NCI-H1694 (cell line): Measurements from ENCODE around the gene TULP3.

Experiments used
- DNase-seq: peaks from one replicate; lab custom pipeline; 2025; lab: John Stamatoyannopoulos, UW

Gene TULP3

DNA sequence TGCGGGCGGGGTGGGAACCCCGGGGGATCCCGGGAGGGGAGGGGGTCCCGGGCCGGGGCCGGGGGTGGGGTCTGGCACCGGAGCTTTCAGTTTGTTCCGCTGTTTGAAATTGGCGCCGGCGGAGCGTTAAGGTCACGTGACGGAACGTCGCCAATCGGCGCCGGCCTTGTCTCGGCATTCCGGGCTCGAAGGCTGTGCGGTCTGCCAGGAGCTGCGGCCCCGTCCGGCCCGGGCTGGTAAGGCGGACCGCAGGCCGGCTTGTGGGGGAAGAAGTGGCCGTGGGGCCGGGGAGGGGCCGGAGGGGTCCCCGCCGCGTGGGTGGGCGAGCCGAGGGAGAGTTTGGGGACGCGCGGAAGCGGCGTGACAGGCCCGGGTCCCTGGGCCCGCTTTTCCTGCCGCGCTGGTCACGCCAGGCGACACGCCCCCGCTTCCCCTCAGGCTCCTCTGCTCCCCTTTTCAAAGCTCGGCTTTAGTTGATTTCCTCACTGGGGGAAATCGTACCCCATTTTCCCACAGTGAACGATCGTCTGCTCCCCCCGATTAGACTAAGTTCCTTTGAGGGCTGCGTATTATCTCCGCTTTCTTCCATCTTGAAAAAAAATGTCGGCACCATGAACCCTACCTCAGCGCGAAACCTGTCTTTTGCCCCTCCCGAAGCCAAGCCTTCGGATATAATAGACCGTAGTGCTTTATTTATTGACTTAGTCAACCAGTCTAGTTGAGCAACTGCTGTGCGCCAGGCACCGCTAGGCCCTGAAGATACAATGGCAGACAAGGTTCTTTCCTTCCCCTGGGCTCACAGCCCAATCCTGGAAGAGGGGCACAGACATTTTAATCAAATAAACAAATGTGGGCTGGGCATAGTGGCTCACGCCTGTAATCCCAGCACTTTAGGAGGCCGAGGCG is 13.4 kb upstream of the TULP3 start, which contains the start of the genes FOXM1 and RHNO1:
FOXM1 (minus strand) TSS at position 128 of the 906 bp plus-strand sequence. CDS start 2,696 bp downstream, outside the sequence.
RHNO1 (plus strand) TSS at position 177 of the 906 bp plus-strand sequence. CDS start 8,144 bp downstream, outside the sequence.
- DNase-seq = peak; percentile 84

DNA sequence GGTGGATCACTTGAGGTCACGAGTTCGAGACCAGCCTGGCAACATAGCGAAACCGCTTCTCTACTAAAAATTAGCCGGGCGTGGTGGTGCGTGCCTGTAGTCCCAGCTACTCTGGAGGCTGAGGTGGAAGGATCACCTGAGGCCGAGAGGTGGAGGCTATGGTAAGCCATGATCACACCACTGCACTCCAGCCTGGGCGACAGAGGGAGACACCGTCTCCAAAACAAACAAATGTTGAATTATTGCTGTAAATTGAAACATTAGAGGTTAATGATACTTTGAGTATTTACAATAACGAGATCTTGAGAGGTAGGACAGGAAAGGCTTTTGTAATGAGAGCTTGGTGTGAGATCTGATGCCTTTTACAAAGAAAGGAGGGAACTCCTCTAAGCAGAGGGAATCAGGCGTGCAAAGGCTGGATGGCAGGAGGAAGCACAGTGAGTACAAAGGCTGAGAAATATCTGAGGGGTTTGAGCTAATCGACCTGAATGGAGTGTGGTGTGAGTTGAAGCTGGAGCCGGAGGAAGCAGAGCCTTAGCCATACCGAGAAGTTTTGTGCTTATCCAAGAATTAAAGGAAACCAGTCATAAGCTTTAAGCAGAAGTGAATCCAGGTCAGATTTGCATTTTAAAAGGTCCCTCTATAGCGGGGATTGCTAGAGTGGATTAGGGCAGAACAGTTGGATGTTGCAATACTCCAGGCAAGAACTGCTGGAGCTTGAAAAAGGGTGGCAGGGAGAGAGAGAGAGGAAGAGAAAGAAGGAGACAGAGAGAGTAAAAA is 12.5 kb upstream of the TULP3 start:
- no peak for DNase-seq

DNA sequence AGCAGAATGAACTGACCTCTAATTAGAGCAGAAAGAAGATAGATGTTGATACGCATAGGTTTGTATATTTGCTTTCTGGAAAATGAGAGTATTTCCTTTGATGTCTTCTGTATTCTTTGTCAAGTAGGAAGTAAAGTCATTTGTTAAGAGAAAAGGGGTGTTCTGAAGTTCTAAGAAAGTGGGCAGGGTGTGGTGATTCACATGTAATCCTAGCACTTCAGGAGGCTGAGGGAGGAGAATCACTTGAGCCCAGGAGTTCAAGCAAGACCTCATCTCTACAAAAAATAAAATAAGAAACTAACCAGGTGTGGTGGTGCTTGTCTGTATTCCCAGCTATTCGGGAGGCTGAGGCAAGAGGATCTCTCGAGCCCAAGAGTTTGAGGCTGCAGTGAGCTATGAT is 10.8 kb upstream of the TULP3 start:
- DNase-seq = no peak

DNA sequence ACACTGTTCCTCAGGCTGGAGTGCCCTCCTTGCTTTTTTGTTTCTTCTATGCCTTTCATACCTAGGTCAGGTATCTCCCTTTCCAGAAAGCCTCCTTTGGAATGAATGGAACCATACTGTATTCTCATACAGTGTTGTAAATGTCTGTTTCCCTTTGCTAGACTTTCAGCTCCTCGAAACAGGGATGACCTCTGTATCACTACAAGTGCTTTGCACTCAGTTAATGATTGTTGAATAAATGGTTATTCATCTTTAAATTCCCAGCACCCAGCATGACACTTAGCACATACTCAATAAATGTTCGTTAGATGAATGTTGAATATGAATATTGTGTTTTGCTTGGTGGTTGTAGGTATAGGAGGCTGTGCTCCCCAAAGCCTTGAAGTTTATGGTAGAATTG is 5.9 kb upstream of the TULP3 start:
- DNase-seq = no peak

- DNase-seq = no peak
Observed at GRCh38 chr12:2886768-2887450, 3.8 kb upstream of the TULP3 start.

DNA sequence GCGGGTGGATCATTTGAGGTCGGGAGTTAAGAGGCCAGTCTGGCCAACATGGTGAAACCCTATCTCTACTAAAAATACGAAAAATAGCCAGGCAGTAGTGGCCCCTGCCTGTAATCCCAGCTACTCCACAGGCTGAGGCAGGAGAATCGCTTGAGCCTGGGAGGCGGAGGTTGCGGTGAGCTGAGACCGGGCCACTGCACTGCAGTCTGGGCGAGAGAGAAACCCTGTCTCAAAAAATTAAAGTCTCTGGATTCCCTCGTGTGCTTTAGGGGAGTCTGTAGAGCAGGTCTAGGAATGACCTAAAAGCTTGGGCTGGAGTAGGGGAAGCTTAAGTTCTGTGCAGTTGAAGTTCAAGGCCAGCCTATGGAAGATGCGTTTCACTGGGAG is 697 bp upstream of the TULP3 start:
- no peak for DNase-seq

DNA sequence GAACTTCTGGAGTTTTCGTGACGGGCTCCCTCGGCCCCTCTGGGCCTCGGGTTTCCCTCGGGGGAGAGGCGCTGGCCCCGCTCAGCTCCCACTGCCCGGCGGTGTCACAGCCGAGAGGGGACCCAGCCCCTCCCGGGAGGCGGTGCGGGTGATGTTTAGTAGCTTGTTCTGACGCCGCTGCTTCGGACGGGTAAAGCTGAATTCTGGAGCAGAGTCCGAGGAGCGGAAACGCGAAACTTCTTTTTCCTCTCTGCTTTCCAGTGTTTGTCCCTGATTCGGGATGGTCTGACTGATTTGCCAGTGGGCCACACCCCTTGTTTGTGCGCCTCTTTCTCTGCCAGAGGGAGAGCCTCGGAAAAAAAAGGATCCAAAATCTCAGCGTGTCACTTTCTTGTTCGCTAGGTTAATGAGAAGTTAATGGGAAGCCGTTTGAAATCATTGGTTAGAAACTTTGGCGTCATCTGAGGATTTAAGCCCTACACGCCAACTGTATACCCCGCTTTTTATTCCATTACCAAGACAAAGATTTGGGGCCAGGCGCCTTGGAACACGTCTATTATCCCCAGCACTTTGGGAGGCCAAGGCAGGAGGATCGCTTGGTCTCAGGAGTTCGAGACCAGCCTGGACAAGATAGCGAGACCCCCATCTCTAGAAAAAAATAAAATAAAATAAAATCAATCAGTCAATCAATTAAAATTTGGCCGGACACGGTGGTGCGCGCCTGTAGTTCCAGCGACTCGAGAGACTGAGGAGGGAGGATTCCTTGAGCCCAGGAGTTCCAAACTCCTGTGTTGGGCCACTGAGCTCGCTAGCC is 756 bp downstream of the TULP3 start:
- peak; percentile 14 for DNase-seq

- no peak for DNase-seq
Observed at GRCh38 chr12:2892246-2892645, 1.6 kb downstream of the TULP3 start.

DNA sequence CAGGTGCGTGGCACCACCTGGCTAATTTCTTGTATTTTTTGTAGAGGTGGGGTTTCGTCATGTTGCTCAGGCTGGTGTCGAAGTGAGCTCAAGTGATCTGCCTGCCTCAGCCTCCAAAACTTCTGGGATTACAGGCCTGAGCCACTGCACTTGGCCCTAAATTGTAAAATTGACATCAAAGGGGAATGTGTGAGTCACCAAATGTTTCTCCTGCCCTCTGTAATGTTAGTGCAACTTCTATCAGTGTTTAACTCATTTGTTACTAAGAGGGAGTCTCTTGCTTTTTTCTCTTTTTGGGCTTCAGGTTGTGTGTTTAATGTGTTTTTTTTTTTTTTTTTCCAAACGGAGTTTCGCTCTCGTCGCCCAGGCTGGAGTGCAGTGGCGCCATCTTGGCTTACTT is 2.3 kb downstream of the TULP3 start:
- no peak for DNase-seq

- DNase-seq = no peak
Observed at GRCh38 chr12:2895051-2895451, 4.4 kb downstream of the TULP3 start.

DNA sequence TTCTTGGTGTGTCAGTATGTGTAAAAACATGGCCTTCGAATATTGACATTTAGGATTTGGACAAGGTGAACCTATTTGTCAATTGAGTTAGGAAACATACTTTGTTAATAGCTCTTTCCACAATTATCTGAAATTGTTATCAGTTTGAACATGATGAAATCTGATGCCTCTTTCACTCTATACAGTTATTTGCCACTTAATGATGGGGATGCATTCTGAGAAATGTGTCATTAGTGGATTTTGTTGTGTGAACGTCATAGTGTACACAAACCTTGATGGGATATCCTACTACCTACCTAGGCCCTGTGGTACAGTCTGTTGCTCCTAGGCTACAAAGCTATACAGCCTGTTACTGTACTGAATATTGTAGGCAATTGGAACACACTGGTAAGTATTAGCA is 4.8 kb downstream of the TULP3 start:
- DNase-seq = no peak

DNA sequence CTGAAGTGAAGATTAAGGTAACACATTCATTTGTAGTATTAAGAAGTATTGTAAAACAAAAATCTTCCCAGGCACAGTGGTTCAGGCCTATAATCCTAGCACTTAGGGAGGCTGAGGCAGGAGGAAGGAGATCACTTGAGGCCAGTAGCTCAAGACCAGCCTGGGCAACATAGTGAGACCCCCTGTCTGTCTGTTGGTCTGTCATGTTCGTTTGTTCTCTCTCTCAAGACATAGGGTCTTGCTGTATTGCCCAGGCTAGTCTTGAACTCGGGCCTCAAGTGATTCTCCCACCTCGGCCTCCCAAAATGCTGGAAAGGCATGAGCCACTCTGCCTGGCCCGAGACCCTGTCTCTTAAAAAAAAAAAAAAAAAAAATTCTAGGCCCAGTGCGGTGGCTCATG is 6.7 kb downstream of the TULP3 start:
- DNase-seq = no peak

GRCh38 chr12:2900642-2901041 is 10.0 kb downstream of the TULP3 start:
- no peak for DNase-seq

GRCh38 chr12:2902272-2902880 is 11.7 kb downstream of the TULP3 start:
- DNase-seq = no peak

- DNase-seq = no peak
Observed at GRCh38 chr12:2904260-2904659, 13.6 kb downstream of the TULP3 start.

DNA sequence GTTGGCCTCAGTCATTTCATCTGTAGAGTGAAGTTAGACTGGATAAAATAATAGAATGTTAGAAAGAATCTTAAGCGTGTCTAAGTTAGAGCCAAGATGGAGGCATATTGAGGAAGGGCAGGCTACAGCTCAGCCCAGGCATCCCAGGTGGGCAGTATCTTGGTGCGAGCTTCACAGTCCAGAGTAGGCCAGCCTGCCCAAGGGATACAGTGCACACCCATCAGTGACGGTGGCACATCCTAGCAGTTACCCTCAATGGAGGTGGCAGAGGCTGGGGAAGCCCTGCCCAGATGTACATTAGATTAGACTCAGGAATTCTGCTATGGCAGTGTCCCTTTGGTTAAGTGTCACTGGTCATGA is 21.5 kb downstream of the TULP3 start:
- DNase-seq = no peak

DNA sequence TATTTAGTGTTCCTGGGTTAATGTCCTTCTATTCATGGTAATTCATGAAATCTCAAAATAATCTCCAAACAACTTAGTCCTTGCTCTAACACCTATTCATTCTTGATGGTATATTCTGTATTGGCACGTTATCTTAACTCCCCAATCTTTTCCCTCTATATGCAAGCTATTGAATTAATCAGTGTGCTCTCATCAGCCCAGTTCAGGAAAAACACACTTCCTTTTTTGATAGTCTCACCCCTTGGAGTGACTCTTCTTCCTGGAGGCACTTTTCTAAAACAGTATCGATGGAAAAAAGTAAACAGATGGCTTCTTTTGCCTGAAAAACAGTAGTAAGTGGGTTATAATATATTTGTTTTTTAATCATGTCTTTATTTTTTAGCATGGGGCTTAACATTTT is 28.6 kb downstream of the TULP3 start:
- no peak for DNase-seq

DNA sequence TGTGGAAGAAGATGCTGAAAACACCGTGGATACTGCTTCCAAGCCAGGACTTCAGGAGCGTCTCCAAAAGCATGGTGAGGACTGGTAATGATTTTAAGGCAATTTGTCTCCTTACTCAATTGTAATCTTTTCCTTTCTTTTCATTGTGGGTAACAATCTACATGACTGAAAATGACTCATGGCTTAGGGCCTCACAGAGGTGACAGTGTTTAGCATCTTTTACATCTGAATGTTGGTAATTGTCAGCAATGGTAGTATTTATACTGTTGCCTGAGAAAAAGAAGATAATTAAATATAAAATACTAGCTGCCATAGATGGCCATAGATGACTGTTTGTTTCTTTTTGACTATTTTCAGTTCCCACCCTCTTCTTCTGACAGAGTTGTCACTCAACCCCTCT is 31.6 kb downstream of the TULP3 start:
- no peak for DNase-seq

DNA sequence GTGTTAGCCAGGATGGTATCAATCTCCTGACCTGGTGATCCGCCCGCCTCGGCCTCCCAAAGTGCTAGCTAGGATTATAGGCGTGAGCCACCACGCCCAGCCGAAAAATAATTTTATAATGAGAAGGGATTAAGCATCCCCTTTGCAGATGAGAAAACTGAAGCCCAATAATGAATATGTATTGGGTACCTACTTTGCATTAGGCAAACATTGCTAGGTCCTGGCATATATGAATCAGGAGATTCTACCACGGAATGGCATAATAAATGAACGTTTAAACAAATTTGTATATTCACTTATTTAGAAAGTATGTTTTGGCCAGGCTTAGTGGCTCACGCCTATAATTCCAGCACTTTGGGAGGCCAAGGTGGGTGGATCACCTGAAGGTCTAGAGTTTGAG is 32.4 kb downstream of the TULP3 start:
- no peak for DNase-seq

DNA sequence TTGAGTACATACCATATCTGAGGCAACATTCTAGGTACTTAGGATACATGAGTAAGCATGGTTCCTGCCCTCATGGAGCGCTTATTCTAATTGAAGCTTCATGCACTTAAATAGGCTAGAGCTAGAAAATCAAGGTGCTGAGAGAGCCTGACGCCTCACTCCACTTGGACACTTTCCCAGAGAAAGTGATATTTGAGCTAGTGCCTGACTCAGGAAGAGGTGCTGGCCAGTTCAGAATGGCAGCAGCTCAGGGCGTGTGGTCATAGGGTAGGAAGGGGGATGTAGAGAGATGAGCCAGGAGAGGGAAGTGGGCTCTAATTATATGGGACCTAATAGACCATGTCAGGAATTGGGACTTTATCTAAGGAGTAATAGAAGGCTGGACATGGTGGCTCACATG is 33.3 kb downstream of the TULP3 start:
- no peak for DNase-seq

DNA sequence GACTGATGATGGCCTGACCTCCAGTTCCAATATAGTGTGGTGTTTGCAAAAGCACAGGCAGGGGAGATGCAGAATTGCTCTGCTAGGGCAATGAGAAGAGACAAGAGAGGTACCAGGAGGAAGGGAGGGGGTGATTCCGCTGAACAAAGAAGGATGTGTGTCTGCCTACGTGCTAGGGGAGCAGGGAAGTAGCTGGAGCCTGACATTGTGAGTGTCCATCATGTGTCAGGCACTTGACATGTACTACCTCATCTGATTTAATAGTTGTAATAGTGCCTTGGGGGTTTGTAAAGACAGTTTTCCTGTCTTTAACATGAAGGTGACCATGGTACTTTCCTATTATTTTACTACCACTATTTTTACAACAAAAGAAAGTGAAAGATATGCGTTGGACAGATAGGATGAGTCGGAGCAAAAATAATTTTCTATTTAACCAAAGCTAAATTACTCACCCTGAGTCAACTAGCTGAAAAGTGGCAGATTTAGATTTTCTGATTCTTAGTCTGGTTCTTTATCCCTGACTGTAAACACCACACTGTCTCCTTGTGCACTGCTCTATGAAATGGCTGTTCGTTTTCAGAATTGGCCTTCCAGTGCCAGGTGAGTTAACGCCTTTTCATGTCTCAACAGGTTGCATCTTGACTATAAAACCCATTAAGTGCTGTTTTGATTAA is 34.8 kb downstream of the TULP3 start:
- DNase-seq = no peak
